ENCODE measurements around the gene MTA1. TPM values are rescaled to one million over a fixed set of nuclear protein-coding genes. Genes with fewer than 3 reads are reported as not detected.

Gene MTA1
- total RNA-seq, 4 donors from 2014 or later, result 34.3 to 75.0 (median 49.2) TPM

DNA sequence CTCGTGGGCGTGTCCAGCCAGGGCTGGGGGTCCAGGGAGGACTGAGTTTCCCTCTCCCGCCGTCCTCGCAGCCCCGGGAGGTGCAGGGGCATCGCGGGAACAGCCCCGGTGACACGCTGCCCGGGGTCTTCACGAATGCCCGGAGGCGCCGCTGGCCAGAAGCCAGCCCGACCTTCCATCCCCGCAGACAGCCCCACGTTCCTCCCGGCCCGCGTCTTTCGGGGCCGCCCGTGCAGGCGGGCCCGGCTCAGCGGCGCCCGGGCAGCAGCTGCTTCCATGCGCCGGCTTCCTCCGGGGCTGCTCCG lies 70.6 kb downstream of the MTA1 start:
- TF ChIP-seq, protein P1, sequence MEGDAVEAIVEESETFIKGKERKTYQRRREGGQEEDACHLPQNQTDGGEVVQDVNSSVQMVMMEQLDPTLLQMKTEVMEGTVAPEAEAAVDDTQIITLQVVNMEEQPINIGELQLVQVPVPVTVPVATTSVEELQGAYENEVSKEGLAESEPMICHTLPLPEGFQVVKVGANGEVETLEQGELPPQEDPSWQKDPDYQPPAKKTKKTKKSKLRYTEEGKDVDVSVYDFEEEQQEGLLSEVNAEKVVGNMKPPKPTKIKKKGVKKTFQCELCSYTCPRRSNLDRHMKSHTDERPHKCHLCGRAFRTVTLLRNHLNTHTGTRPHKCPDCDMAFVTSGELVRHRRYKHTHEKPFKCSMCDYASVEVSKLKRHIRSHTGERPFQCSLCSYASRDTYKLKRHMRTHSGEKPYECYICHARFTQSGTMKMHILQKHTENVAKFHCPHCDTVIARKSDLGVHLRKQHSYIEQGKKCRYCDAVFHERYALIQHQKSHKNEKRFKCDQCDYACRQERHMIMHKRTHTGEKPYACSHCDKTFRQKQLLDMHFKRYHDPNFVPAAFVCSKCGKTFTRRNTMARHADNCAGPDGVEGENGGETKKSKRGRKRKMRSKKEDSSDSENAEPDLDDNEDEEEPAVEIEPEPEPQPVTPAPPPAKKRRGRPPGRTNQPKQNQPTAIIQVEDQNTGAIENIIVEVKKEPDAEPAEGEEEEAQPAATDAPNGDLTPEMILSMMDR (IDR thresholded peaks at IDR 0.05; ENCODE audit: low read depth), result no peak

DNA sequence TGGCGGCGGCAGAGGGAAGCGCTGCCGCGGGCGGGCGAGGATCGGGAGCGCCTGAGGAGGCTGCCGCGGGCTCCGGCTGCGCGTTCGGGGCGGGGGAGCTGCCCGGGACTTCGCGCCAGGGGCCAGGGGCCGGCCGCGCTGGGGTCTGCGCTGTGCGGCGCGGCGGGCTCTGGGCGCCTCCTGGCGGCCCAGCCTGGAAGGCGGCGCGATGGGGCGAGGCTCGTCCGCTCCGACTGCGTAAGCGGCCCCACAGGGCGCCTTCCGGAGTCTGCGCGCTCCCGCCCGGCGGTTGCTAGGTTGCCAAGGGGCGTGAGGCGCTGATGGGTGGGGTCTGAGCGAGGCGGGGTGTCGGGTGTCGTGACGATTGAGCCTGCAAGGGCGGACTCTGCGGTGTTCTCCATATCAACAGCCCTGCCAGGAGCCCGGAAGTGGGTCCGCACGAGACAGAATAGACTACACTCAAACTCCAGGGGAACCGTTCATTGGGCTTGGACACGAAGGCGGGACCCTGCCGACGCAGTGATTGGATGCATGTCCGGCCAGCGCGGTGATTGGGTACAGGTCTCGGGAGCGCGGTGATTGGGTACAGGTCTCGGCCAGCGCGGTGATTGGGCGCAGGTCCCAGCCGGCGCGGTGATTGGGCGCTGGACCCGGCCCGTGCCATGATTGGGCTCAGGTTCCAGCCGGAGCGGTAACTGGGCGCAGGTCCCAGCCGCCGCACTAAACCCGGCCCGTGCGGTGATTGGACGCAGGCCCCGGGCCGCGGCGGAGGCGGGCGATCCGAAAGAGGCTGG lies 71.1 kb downstream of the MTA1 start, which contains the start of gene TEDC1:
TEDC1 (plus strand) TSS at position 675 of the 794 bp plus-strand sequence. CDS start 130 bp downstream, outside the sequence.
- TF ChIP-seq, protein P1 (IDR thresholded peaks at IDR 0.05; ENCODE audit: low read depth), result no peak

DNA sequence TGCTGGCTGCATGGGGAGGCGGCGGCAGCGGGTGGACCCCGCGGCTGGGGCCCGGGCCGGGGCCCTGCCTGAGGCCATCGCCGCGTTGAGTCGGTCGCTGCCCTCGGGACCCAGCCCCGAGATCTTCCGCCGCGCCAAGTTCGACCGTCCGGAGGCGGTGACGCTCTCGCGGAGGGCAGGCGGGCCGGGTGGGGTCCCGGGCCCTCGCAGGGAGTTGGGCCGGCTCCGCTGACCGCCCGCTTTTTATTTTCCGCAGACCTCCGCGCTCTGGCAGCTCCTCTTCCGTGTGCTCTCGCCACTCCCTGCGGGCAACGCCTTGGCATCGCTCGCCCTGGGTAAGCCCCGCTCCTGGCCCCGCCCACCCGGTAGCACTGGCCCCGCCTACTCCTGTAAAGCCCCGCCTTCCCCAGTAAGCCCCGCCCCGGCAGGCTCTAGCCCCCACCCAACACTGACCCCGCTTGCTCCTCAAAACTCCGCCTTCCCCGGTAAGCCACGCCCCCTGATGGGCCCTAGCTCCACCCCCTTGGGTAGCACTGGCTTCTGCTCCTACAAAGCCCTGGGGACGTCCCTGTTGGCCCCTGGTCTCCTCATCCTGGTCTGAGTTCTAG lies 71.8 kb downstream of the MTA1 start:
- TF ChIP-seq, protein P1 (IDR thresholded peaks at IDR 0.05; ENCODE audit: low read depth), result no peak

DNA sequence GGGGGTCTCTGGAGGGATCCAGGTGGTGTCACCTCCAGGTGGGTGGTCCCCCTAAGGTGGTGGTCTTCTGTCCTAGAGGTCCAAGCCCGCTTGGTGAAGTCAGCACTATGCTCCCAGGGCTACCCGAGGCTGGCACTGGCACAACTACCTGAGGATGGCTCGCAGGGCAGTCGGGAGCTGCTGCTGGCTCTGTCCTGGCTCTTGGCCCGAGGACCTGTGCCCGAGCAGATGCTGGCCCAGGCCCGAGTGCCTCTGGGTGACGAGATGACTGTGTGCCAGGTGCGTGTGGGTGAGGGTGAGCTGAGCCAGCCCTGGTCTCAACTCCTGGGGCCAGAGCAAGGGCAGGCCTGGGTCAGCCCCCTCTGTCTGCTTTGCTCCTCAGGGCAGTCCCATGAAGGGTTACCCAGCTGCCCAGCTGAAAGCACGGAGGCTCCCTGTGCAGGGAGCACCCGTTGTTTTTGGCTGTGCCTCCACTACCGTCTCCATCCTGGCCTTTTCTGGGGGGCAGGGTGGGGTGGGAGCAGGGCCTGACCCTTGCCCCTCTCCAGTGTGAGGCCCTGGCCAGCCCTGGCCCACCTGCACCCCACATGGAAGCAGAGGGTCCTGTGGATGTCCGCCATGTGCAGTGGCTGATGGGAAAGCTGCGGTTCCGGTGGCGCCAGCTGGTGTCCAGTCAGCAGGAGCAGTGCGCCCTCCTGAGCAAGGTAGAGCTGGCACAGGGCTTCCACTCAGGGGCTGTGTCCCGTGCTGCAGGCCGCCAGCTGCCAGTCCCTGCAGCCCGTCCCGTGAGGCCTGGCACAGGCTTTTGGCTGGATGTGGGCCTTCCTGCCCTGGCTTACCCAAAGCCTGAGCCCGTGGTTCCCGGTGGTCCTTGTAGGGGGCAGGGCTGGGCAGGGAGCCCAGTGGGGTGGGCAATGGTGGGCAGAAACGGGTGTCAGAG lies 72.7 kb downstream of the MTA1 start:
- TF ChIP-seq, protein P1 (IDR thresholded peaks at IDR 0.05; ENCODE audit: low read depth), result no peak

DNA sequence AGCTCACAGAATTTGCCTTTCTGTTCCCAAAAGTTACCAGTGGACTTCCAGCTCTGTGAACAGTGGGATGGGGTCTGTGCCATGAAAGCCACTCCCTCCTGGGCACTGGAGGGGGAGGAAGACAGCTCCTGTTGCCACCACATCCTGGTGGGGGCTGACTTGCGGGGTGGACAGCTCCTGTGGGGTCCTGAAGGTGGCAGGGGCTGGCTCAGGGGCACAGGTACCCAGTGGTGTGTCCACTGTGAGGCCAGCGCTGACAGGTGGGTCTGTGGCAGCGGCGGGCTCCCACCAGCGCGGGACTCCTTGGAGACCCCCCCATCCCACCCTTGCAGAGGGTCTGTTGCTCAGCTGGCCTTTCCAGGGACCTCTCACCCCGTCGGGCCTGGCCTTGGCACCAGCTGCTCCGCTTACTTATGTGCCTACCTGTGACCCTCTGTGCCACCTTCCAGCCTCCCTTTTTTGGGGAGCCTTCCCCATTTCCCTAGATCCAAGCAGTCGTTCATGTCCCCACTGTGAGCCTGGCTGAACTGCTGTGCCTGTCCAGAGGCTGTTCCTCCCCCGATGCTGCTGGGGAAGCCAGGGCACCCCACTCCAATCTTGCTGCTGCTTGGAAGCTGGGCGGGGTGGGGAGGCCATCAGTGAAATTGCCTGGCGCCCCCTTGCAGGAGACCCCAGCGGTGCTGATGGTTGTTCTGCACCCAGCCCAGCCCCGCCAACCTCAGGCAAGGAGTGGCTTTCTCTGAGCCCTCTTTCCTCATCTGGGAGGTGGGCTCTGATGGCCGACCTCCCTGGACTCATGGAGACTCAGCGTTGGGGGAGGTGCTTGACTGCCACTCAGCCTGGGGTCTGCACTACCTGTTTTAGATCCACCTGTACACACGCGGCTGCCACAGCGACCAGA lies 73.6 kb downstream of the MTA1 start:
- TF ChIP-seq, protein P1 (IDR thresholded peaks at IDR 0.05; ENCODE audit: low read depth), result no peak

DNA sequence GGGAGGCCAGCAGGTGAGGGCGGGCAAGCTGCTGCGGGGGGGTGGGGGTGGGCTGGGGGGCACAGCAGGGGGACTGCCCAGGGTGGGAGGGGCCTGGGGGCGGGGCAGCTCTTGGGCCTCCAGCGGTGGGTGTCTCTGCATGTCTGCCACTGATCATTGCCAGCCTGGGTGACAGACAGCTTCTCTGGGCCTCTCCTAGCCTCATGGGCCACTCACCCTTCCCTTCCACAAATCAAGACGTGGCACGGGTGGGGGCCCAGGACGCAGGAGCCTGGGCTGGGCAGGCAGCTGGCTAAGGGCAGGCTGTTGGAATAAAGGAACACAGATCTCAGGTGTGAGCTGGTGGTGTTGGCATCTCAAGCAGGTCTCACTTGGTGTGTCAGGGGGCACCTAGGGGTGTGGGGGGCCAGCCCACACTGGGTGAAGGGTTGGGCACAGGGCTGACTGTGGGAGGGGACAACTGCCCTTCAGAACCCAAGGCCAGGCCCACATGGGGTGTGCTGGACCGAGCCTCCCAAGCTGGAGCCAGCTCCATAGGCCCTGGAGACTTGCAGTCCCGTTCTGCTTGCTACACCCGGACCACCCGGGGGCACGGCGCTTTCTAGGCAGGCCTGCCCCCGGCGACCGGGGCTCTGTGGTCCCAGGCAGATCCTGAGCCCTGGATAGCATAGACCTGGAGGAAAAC lies 74.4 kb downstream of the MTA1 start:
- TF ChIP-seq, protein P1 (IDR thresholded peaks at IDR 0.05; ENCODE audit: low read depth), result no peak

Data from subcutaneous adipose tissue (tissue), 4 donors.